ENCODE measurements around the gene TOMM5.

DNA sequence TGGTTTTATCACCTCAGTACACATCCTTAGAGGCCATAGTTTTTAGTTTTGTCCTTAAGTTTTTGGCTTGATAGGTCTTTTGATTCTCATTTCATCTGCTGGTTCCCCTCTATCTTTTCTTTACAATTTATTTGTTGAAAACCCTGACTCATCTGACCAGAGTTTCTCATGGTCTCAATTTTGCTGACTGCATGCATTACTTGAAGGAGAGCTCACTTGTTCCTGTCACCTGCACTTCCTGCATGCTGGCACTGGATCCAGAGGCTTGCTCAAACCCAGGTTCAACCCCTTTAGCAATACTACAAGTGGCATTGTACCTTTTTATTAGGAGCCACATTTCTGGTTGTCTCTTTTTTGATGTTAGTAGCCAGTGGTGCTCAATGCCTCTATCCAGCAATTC is 42.9 kb downstream of the TOMM5 start:
- TF ChIP-seq, protein P1, sequence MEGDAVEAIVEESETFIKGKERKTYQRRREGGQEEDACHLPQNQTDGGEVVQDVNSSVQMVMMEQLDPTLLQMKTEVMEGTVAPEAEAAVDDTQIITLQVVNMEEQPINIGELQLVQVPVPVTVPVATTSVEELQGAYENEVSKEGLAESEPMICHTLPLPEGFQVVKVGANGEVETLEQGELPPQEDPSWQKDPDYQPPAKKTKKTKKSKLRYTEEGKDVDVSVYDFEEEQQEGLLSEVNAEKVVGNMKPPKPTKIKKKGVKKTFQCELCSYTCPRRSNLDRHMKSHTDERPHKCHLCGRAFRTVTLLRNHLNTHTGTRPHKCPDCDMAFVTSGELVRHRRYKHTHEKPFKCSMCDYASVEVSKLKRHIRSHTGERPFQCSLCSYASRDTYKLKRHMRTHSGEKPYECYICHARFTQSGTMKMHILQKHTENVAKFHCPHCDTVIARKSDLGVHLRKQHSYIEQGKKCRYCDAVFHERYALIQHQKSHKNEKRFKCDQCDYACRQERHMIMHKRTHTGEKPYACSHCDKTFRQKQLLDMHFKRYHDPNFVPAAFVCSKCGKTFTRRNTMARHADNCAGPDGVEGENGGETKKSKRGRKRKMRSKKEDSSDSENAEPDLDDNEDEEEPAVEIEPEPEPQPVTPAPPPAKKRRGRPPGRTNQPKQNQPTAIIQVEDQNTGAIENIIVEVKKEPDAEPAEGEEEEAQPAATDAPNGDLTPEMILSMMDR (IDR thresholded peaks at IDR 0.05), result no peak
- no peak for TF ChIP-seq POLR2AphosphoS5 (IDR thresholded peaks at IDR 0.05)
- no peak for TF ChIP-seq POLR2A (IDR thresholded peaks at IDR 0.05)
